HAP-1 (cell line): ENCODE measurements around the gene FOXJ3.

Experiments
- DNase-seq, 2 experiments: peaks; one replicate each; pipeline ENCODE4 v3.0.0-alpha.2; 2016 to 2020; ENCODE audit warnings: low spot score in 2 of 2
- H3K27me3 ChIP-seq: fragments of 250-450 bp; sonication (Bioruptor Pico); 2 replicates; pipeline ENCODE4 v1.5.1; 2020; ENCODE audit warnings: low read depth, mild to moderate bottlenecking, moderate library complexity
- H3K36me3 ChIP-seq: fragments of 250-450 bp; sonication (Bioruptor Pico); replicated peaks from 2 replicates; pipeline ENCODE4 v1.5.1; 2020; ENCODE audit warnings: mild to moderate bottlenecking
- H3K4me1 ChIP-seq: fragments of 250-450 bp; sonication (Bioruptor Pico); 2 replicates; pipeline ENCODE4 v1.5.1; 2020; ENCODE audit warnings: mild to moderate bottlenecking
- H3K4me3 ChIP-seq: fragments of 250-450 bp; sonication (Bioruptor Pico); 2 replicates; pipeline ENCODE4 v1.5.1; 2020; ENCODE audit warnings: mild to moderate bottlenecking, moderate library complexity
- H3K9me3 ChIP-seq: fragments of 250-450 bp; sonication (Bioruptor Pico); 2 replicates; pipeline ENCODE4 v1.5.1; 2020; ENCODE audit warnings: mild to moderate bottlenecking, moderate library complexity
- in situ Hi-C: fragments of 300-500 bp; cut with MboI; formaldehyde crosslinking; loops from 3 replicates; pipeline ENCODE4 v1.14.3; 2020; ENCODE audit warnings: low sequenced_read_pairs, inconsistent platforms, mixed read lengths

FOXJ3 gene

GRCh38 chr1:42198251-42198650 lies 136.8 kb downstream of the FOXJ3 start:
- Histone ChIP-seq H3K36me3 (peaks cover 19% of the 10 kb centered on the region), H3K4me3 (no peak overlapping the region), H3K4me1 (no peaks in the 10 kb centered on the region), H3K27me3 (no peaks in the 10 kb centered on the region), H3K9me3 (no peaks in the 10 kb centered on the region)
- DNase-seq: no peak
- in situ Hi-C loops: no loop called here

DNA sequence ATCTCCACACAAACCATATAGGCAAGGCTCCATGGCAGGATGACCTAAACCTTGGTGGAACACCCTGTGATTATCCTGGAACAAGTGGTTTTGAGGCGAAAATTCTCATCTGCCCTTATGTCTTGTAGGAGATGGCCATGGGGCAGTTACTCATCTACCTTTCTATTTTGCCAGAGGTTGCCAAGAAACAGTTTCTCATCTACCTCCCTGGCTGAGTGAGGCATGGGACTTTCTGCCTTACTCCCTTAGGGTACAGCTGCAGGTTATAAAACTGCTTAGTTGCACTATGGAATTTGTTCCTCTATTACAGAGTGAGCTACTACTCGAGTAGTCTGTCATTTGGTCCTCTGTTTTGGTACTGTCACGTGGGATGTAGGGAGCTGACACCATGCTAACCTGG lies 139.2 kb downstream of the FOXJ3 start:
- DNase-seq: no peak
- Histone ChIP-seq H3K9me3 (no peaks in the 10 kb centered on the region), H3K36me3 (peaks cover 27% of the 10 kb centered on the region), H3K27me3 (no peaks in the 10 kb centered on the region), H3K4me3 (no peak overlapping the region), H3K4me1 (peaks cover 8% of the 10 kb centered on the region; the same call in 1 of the 2 replicates)
- in situ Hi-C loops: no loop called here

- Histone ChIP-seq H3K9me3 (no peaks in the 10 kb centered on the region), H3K27me3 (no peaks in the 10 kb centered on the region), H3K4me1 (peaks cover 8% of the 10 kb centered on the region; the same call in 1 of the 2 replicates), H3K36me3 (peaks cover 50% of the 10 kb centered on the region), H3K4me3 (no peak overlapping the region)
- in situ Hi-C loops: no loop called here
- DNase-seq: no peak
Observed at GRCh38 chr1:42192106-42192505, 142.9 kb downstream of the FOXJ3 start.

GRCh38 chr1:42191319-42191718 lies 143.7 kb downstream of the FOXJ3 start:
- Histone ChIP-seq H3K4me1 (peaks cover 8% of the 10 kb centered on the region; the same call in 1 of the 2 replicates), H3K4me3 (no peak overlapping the region), H3K27me3 (no peaks in the 10 kb centered on the region), H3K36me3 (peaks cover 56% of the 10 kb centered on the region), H3K9me3 (no peaks in the 10 kb centered on the region)
- in situ Hi-C loops: no loop called here
- no peak for DNase-seq

DNA sequence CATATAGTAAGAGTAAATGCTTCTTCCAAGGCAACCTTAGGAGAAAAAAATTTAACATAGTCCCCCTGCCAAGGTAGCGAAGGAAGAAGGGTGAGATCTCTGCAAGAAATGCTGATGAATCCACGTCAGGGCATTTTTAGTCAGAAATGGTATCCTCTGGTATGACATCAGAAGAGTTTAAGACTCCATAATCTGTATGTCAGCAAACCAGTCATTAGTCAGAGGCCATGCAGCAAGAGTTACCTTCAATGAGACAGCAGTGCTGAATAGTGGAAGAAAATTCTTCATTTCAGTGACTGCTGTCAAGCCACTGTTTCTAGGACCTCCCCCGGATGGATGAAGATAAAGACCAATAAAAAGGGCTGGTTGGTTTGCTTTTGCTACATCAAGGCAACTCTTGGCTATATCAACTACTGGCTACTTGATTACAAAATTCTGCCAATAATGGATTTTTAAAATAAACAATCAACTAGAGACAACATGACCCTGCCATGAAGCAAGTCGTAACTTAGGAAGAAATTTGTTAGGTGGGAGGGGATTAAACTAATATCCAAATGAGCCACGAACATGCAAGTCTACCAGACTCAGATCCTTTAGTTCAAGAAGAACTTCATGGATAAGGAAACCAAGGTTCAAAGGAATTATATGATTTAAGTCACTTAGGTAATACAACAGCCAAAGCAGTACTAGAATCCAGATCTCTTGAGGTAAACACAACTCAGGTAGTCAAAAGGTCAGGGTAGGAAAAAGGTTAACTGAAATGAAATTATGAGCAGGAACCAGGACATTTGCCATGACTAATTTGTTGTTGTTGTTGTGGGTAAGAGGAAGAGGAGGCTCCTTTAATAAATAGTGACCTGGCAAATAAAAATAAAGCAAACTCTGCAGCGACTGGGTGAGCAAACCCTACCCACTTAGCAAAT lies 144.8 kb downstream of the FOXJ3 start:
- H3K9me3 ChIP-seq: no peaks in the 10 kb centered on the region
- no peak overlapping the region for H3K4me3 ChIP-seq
- H3K4me1 ChIP-seq: peaks cover 8% of the 10 kb centered on the region; the same call in 1 of the 2 replicates
- H3K27me3 ChIP-seq: no peaks in the 10 kb centered on the region
- DNase-seq: no peak
- in situ Hi-C loops: no loop called here
- peaks cover 54% of the 10 kb centered on the region for H3K36me3 ChIP-seq

- Histone ChIP-seq H3K4me1 (no peaks in the 10 kb centered on the region), H3K9me3 (no peaks in the 10 kb centered on the region), H3K27me3 (no peaks in the 10 kb centered on the region), H3K36me3 (peaks cover 39% of the 10 kb centered on the region), H3K4me3 (no peak overlapping the region)
- in situ Hi-C loops: no loop called here
- DNase-seq: no peak
Observed at GRCh38 chr1:42186152-42186551, 148.9 kb downstream of the FOXJ3 start.

GRCh38 chr1:42184616-42185015 lies 150.4 kb downstream of the FOXJ3 start:
- no peaks in the 10 kb centered on the region for H3K9me3 ChIP-seq
- in situ Hi-C loops: no loop called here
- H3K4me3 ChIP-seq: no peak overlapping the region
- no peak for DNase-seq
- no peaks in the 10 kb centered on the region for H3K4me1 ChIP-seq
- H3K36me3 ChIP-seq: peaks cover 30% of the 10 kb centered on the region
- H3K27me3 ChIP-seq: no peaks in the 10 kb centered on the region

DNA sequence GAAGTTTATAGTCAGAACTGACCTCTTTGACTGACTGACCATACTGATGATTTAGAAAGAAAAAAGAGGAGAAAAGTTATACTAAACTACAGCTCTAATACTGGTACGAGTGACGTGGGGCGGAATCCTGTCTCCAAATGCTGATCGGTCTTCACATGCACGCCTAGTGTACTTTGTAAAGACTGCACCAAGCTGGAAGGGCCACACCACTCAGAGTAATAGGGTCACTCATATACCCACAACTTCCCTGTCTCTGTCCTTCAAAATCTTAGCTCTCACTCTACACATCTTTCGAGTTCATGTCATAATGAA lies 151.1 kb downstream of the FOXJ3 start:
- Histone ChIP-seq H3K4me3 (no peak overlapping the region), H3K27me3 (no peaks in the 10 kb centered on the region), H3K9me3 (no peaks in the 10 kb centered on the region), H3K4me1 (no peaks in the 10 kb centered on the region), H3K36me3 (peaks cover 30% of the 10 kb centered on the region)
- DNase-seq: no peak
- in situ Hi-C loops: no loop called here

DNA sequence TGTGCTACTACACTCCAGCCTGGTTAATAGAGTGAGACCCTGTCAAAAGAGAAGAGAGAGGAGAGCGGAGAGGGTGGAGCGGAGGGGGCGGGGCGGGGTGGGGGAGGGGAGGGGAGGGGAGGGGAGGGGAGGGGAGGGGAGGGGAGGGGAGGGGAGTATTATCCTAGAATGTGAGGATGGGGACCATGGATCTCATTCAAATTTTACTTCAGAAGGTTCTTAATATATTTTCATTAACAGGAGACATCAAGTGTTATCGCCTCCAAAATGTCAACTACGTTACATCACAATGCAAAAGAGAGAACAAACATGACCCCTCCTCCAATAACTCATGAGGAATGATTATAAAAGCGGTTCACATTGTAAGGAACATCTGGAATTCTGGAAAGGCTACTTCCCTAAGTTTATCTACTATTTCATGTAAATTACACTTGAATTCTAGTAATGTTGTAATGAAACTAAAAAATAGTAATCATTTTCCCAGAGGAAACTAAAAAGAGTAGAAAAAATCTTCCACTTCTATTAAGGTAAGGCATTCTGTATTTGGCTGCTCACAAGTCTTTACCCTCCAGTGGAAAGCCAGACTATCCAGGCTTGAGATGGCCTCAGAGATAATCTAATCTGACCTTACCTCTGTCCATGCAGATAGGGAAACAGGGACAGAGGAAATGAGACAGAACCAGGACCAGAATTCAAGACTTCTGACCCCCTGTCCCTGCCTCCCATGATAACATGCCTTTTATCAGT lies 151.7 kb downstream of the FOXJ3 start:
- H3K4me3 ChIP-seq: no peak overlapping the region
- H3K9me3 ChIP-seq: no peaks in the 10 kb centered on the region
- no peaks in the 10 kb centered on the region for H3K4me1 ChIP-seq
- H3K36me3 ChIP-seq: peaks cover 28% of the 10 kb centered on the region
- no peaks in the 10 kb centered on the region for H3K27me3 ChIP-seq
- in situ Hi-C loops: no loop called here
- no peak for DNase-seq

DNA sequence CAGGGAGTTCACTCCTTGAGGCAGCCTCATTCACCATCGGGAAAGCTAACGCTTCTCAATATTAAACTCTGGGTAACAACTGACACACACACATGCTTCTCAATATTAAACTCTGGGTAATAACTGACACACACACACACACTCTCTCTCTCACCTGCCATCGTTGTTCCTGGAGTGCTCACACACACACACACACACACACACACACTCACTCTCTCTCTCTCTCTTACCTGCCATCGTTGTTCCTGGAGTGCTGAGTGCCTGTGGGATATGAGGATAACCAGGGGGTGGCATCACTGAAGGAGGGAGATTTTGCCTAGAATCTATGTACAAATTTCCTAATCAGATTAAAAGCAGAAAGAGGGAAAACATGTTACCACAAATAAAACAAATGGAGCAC lies 153.3 kb downstream of the FOXJ3 start:
- Histone ChIP-seq H3K4me1 (no peaks in the 10 kb centered on the region), H3K27me3 (no peaks in the 10 kb centered on the region), H3K36me3 (peaks cover 18% of the 10 kb centered on the region), H3K9me3 (no peaks in the 10 kb centered on the region), H3K4me3 (no peak overlapping the region)
- in situ Hi-C loops: no loop called here
- DNase-seq: no peak

DNA sequence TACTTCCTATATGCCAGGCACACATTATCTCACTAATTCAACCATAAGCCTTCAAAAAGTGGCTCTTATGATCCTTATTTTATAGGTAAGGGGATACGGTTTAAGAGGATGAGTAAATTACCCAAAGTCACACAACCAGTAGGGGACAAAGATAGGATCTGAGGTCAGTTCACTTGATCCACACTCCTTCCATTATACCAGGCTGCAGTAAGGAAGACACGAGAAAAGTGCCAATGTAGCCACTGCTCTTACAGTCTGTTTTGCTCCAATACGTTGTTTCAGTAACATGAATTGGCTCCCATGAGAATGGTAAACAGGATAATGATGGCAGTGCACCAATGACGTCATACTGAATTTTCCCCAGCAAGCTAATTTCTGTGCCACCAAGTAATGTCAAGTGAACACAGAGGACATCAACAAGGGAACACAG lies 155.1 kb downstream of the FOXJ3 start:
- Histone ChIP-seq H3K4me3 (no peak overlapping the region), H3K36me3 (peaks cover 15% of the 10 kb centered on the region), H3K9me3 (no peaks in the 10 kb centered on the region), H3K4me1 (no peaks in the 10 kb centered on the region), H3K27me3 (no peaks in the 10 kb centered on the region)
- DNase-seq: no peak
- in situ Hi-C loops: no loop called here

- Histone ChIP-seq H3K27me3 (no peaks in the 10 kb centered on the region), H3K9me3 (no peaks in the 10 kb centered on the region), H3K4me3 (no peak overlapping the region), H3K4me1 (no peaks in the 10 kb centered on the region), H3K36me3 (peaks cover 15% of the 10 kb centered on the region)
- no peak for DNase-seq
- in situ Hi-C loops: no loop called here
Observed at GRCh38 chr1:42179275-42179674, 155.8 kb downstream of the FOXJ3 start.

- in situ Hi-C loops: no loop called here
- no peaks in the 10 kb centered on the region for H3K27me3 ChIP-seq
- no peaks in the 10 kb centered on the region for H3K4me1 ChIP-seq
- H3K36me3 ChIP-seq: peaks cover 12% of the 10 kb centered on the region
- H3K9me3 ChIP-seq: no peaks in the 10 kb centered on the region
- no peak overlapping the region for H3K4me3 ChIP-seq
- DNase-seq: no peak
Observed at GRCh38 chr1:42178249-42178648, 156.8 kb downstream of the FOXJ3 start.

DNA sequence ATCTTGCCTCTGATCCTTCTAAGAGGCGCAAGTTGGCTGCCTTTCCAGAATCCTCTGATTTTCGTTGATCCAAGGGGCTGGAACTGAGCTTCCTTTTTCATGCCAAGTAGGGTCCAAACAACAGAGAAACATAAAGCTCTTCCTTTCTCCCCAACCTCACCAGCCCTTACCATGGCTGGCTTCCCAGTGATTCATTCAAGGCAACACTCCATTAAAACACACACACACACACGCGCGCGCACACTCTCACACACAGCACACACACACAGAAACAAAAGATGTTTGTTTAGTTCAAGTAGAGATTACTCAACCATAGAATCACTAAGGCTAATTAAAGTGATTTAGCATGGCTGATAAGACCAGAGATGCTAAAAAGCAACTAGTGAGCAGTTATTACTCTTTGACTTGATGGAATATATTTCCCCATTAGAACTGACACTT lies 157.5 kb downstream of the FOXJ3 start:
- Histone ChIP-seq H3K9me3 (no peaks in the 10 kb centered on the region), H3K27me3 (no peaks in the 10 kb centered on the region), H3K4me3 (no peak overlapping the region), H3K36me3 (peaks cover 12% of the 10 kb centered on the region), H3K4me1 (no peaks in the 10 kb centered on the region)
- in situ Hi-C loops: no loop called here
- DNase-seq: no peak
